Measurements from ENCODE around the gene DNM1.

- TF ChIP-seq EZH2 (IDR thresholded peaks at IDR 0.05; ENCODE audit: low read depth, unreplicated experiment) (no peak), CTCF (conservative IDR thresholded peaks at IDR 0.05; ENCODE audit: low read depth in 2 of 2) (no peak), REST (IDR thresholded peaks at IDR 0.05; ENCODE audit: unreplicated experiment) (no peak), EZH2phosphoT487 (IDR thresholded peaks at IDR 0.05; ENCODE audit: unreplicated experiment) (no peak), POLR2AphosphoS5 (IDR thresholded peaks at IDR 0.05; ENCODE audit: low read depth) (no peak), CREB1 (CRISPR knock-in tag; IDR thresholded peaks at IDR 0.05; ENCODE audit: low read depth) (no peak), ZNF462 (CRISPR knock-in tag; IDR thresholded peaks at IDR 0.05) (no peak), JUNB (IDR thresholded peaks at IDR 0.05; ENCODE audit: unreplicated experiment) (no peak), ZNF331 (CRISPR knock-in tag; IDR thresholded peaks at IDR 0.05; ENCODE audit: low read depth) (no peak)
Measured at GRCh38 chr9:128260340-128260739, 57.2 kb downstream of the DNM1 start.

Measured in GM23338 (cell line).